ENCODE results near the gene SCART1. TPM values are rescaled to one million over a fixed set of nuclear protein-coding genes. Genes with fewer than 3 reads are reported as not detected.

Gene SCART1
- total and polyA plus RNA-seq, 12 donors: 0.42 to 5.5 (median 2.0) TPM

Other genes with a start within 250 kb of the SCART1 start
- gene UTF1, start 223.7 kb upstream of the SCART1 start, total RNA-seq: under 1 TPM in 1 of 9 donors, not detected in 8; 0.19 TPM
- under 1 TPM in 1 of 3 donors, not detected in 2; 0.24 TPM for gene UTF1, start 223.7 kb upstream of the SCART1 start, polyA plus RNA-seq
- 1 to 10 TPM in 6 of 9 donors, under 1 TPM in 3; 0.06 to 3.0 (median 1.3) TPM for gene VENTX, start 216.1 kb upstream of the SCART1 start, total RNA-seq
- gene VENTX, start 216.1 kb upstream of the SCART1 start, polyA plus RNA-seq: 1 to 10 TPM in 2 of 3 donors, under 1 TPM in 1; 0.26 to 4.4 (median 1.7) TPM
- 1 to 10 TPM in 8 of 9 donors, under 1 TPM in 1; 0.61 to 5.3 (median 3.4) TPM for gene ADAM8, start 177.1 kb upstream of the SCART1 start, total RNA-seq
- gene ADAM8, start 177.1 kb upstream of the SCART1 start, polyA plus RNA-seq: 1 to 10 TPM in 2 of 3 donors, under 1 TPM in 1; 0.66 to 7.7 (median 5.2) TPM
- 10 to 100 TPM; 30.9 to 77.8 (median 61.1) TPM for gene TUBGCP2, start 145.1 kb upstream of the SCART1 start, total RNA-seq
- gene TUBGCP2, start 145.1 kb upstream of the SCART1 start, polyA plus RNA-seq: 100 to 1,000 TPM in 2 of 3 donors, 10 to 100 TPM in 1; 54.1 to 234 (median 145) TPM
- gene ZNF511, start 145.0 kb upstream of the SCART1 start, total RNA-seq: 10 to 100 TPM; 19.6 to 45.4 (median 38.3) TPM
- gene ZNF511, start 145.0 kb upstream of the SCART1 start, polyA plus RNA-seq: 100 to 1,000 TPM in 2 of 3 donors, 10 to 100 TPM in 1; 20.0 to 146 (median 102) TPM
- gene CALY, start 117.0 kb upstream of the SCART1 start, total RNA-seq: 10 to 100 TPM in 2 of 9 donors, 1 to 10 TPM in 2, under 1 TPM in 1, not detected in 4; 0.55 to 21.5 (median 7.0) TPM
- 10 to 100 TPM in 2 of 3 donors, 1 to 10 TPM in 1; 6.0 to 30.7 (median 18.3) TPM for gene CALY, start 117.0 kb upstream of the SCART1 start, polyA plus RNA-seq
- gene PRAP1, start 106.6 kb upstream of the SCART1 start, total RNA-seq: under 1 TPM in 1 of 9 donors, not detected in 8; 0.46 TPM
- under 1 TPM in 2 of 3 donors, not detected in 1; 0.44 to 0.88 TPM for gene PRAP1, start 106.6 kb upstream of the SCART1 start, polyA plus RNA-seq
- gene FUOM, start 95.9 kb upstream of the SCART1 start, total RNA-seq: 10 to 100 TPM in 7 of 9 donors, 1 to 10 TPM in 2; 6.2 to 47.9 (median 14.0) TPM
- 10 to 100 TPM in 2 of 3 donors, 1 to 10 TPM in 1; 4.8 to 35.7 (median 22.6) TPM for gene FUOM, start 95.9 kb upstream of the SCART1 start, polyA plus RNA-seq
- 100 to 1,000 TPM; 133 to 280 (median 146) TPM for gene ECHS1, start 80.6 kb upstream of the SCART1 start, total RNA-seq
- 100 to 1,000 TPM in 2 of 3 donors, 10 to 100 TPM in 1; 74.4 to 126 (median 126) TPM for gene ECHS1, start 80.6 kb upstream of the SCART1 start, polyA plus RNA-seq
- gene PAOX, start 74.7 kb upstream of the SCART1 start, total RNA-seq: 10 to 100 TPM in 3 of 9 donors, 1 to 10 TPM in 6; 2.3 to 34.4 (median 7.1) TPM
- 10 to 100 TPM in 1 of 3 donors, 1 to 10 TPM in 2; 1.0 to 10.6 (median 5.5) TPM for gene PAOX, start 74.7 kb upstream of the SCART1 start, polyA plus RNA-seq
- gene MTG1, start 59.8 kb upstream of the SCART1 start, total RNA-seq: 10 to 100 TPM; 24.0 to 68.6 (median 45.7) TPM
- 100 to 1,000 TPM in 1 of 3 donors, 10 to 100 TPM in 2; 44.1 to 118 (median 88.1) TPM for gene MTG1, start 59.8 kb upstream of the SCART1 start, polyA plus RNA-seq
- gene SPRN, start 29.3 kb upstream of the SCART1 start, total RNA-seq: 1 to 10 TPM in 1 of 9 donors, under 1 TPM in 5, not detected in 3; 0.10 to 1.2 (median 0.44) TPM
- gene SPRN, start 29.3 kb upstream of the SCART1 start, polyA plus RNA-seq: 1 to 10 TPM in 1 of 3 donors, under 1 TPM in 2; 0.54 to 1.8 (median 0.60) TPM
- 1 to 10 TPM in 5 of 9 donors, under 1 TPM in 3, not detected in 1; 0.17 to 4.2 (median 1.1) TPM for gene CYP2E1, start 73.4 kb downstream of the SCART1 start, total RNA-seq
- 1 to 10 TPM; 3.6 to 8.1 (median 4.0) TPM for gene CYP2E1, start 73.4 kb downstream of the SCART1 start, polyA plus RNA-seq
- gene SYCE1, start 111.6 kb downstream of the SCART1 start, total RNA-seq: 1 to 10 TPM in 5 of 9 donors, under 1 TPM in 1, not detected in 3; 0.52 to 6.2 (median 1.3) TPM
- 1 to 10 TPM in 2 of 3 donors, under 1 TPM in 1; 0.92 to 9.2 (median 3.5) TPM for gene SYCE1, start 111.6 kb downstream of the SCART1 start, polyA plus RNA-seq
- gene FRG2B, start 172.8 kb downstream of the SCART1 start, total RNA-seq: not detected
- not detected for gene FRG2B, start 172.8 kb downstream of the SCART1 start, polyA plus RNA-seq